MM.1S (cell line): ENCODE measurements around the gene TSHZ2.

Source experiments
- DNase-seq: peaks from one replicate; pipeline ENCODE4 v3.0.0-alpha.2; 2015
- H2AFZ ChIP-seq: fragments of 300-600 bp; sonication (generic); 2 replicates; pipeline ENCODE4 v1.6.0; 2016; ENCODE audit warnings: antibody characterized with exemption, low read length
- H3F3A ChIP-seq: fragments of 300-600 bp; sonication (generic); 2 replicates; pipeline ENCODE4 v1.6.1; 2016; ENCODE audit warnings: mild to moderate bottlenecking, antibody characterized with exemption, low read length, moderate library complexity, mixed read lengths; ENCODE audit not compliant: insufficient read depth
- H3K27ac ChIP-seq: fragments of 300-600 bp; sonication (generic); 2 replicates; pipeline ENCODE4 v1.5.1; 2016; ENCODE audit warnings: mild to moderate bottlenecking, low read length
- H3K27me3 ChIP-seq: fragments of 300-600 bp; sonication (generic); replicated peaks from 2 replicates; pipeline ENCODE4 v1.6.0; 2016; ENCODE audit warnings: low read length; ENCODE audit not compliant: insufficient read depth
- H3K36me3 ChIP-seq: fragments of 300-600 bp; sonication (generic); replicated peaks from 2 replicates; pipeline ENCODE4 v1.6.1; 2016; ENCODE audit warnings: mild to moderate bottlenecking, low read length, mixed read lengths; ENCODE audit not compliant: insufficient read depth
- H3K4me1 ChIP-seq: fragments of 300-600 bp; sonication (generic); 2 replicates; pipeline ENCODE4 v1.6.1; 2016; ENCODE audit warnings: low read length, mixed read lengths
- H3K4me2 ChIP-seq: fragments of 300-600 bp; sonication (generic); 2 replicates; pipeline ENCODE4 v1.6.0; 2016; ENCODE audit warnings: low read depth, low read length
- H3K4me3 ChIP-seq: fragments of 300-600 bp; sonication (generic); 2 replicates; pipeline ENCODE4 v1.5.1; 2016; ENCODE audit warnings: low read length, mixed read lengths
- H3K79me2 ChIP-seq: fragments of 300-600 bp; sonication (generic); 2 replicates; pipeline ENCODE4 v1.6.1; 2016; ENCODE audit warnings: mixed run types, low read length, mixed read lengths
- H3K9ac ChIP-seq: fragments of 300-600 bp; sonication (generic); 2 replicates; pipeline ENCODE4 v1.6.1; 2016; ENCODE audit warnings: low read length, mixed read lengths
- H3K9me2 ChIP-seq: fragments of 300-600 bp; sonication (generic); replicated peaks from 2 replicates; pipeline ENCODE4 v1.6.1; 2016; ENCODE audit warnings: mild to moderate bottlenecking, low read length, mixed read lengths; ENCODE audit not compliant: insufficient read depth
- H3K9me3 ChIP-seq: fragments of 300-600 bp; sonication (generic); replicated peaks from 2 replicates; pipeline ENCODE4 v1.6.1; 2016; ENCODE audit warnings: mild to moderate bottlenecking, low read length, mixed read lengths; ENCODE audit not compliant: insufficient read depth
- H4K20me1 ChIP-seq: fragments of 300-600 bp; sonication (generic); 2 replicates; pipeline ENCODE4 v1.6.1; 2016; ENCODE audit warnings: mild to moderate bottlenecking, low read length, moderate library complexity, mixed read lengths; ENCODE audit not compliant: insufficient read depth
- EZH2 ChIP-seq: fragments of 300-600 bp; sonication (generic); optimal IDR thresholded peaks from 2 replicates; pipeline ENCODE3; 2017; ENCODE audit warnings: low read depth, mild to moderate bottlenecking, antibody characterized with exemption, low read length, mixed read lengths
- EZH2phosphoT487 ChIP-seq: fragments of 300-600 bp; sonication (generic); IDR thresholded peaks from 2 replicates; pipeline ENCODE4 v1.6.1; 2018; ENCODE audit warnings: antibody characterized with exemption, low read length
- TF ChIP-seq, protein P1 (sequence below): fragments of 300-600 bp; sonication (generic); IDR thresholded peaks from 2 replicates; pipeline ENCODE4 v1.5.1; 2016; ENCODE audit warnings: antibody characterized with exemption, low read length, mixed read lengths

The TSHZ2 gene

DNA sequence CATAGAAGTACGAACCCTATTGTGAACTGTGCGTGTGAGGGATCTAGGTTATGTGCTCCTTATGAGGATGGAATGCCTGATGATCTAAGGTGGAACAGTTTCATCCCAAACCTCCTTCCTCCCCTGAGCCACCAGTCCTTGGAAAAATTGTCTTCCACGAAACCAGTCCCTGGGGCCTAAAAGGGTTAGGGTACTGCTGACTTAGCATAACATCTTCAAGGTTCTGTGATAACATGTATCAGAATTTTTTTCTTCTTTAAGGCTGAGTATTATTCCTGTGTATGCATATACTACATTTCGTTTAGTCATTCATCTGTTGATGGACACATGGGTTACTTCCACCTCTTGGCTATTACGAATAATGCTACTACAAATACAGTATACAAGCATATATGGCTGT, 80.2 kb downstream of the TSHZ2 start:
- Histone ChIP-seq H3K36me3 (no peaks in the 10 kb centered on the region), H4K20me1 (no peaks in the 10 kb centered on the region), H3F3A (no peaks in the 10 kb centered on the region), H3K4me3 (no peak overlapping the region), H3K9ac (no peak overlapping the region), H3K27me3 (no peaks in the 10 kb centered on the region), H3K79me2 (no peaks in the 10 kb centered on the region), H3K27ac (no peak overlapping the region), H3K4me2 (no peak overlapping the region), H3K9me3 (no peaks in the 10 kb centered on the region), H2AFZ (no peak overlapping the region), H3K4me1 (no peaks in the 10 kb centered on the region), H3K9me2 (no peaks in the 10 kb centered on the region)
- TF ChIP-seq, protein P1, sequence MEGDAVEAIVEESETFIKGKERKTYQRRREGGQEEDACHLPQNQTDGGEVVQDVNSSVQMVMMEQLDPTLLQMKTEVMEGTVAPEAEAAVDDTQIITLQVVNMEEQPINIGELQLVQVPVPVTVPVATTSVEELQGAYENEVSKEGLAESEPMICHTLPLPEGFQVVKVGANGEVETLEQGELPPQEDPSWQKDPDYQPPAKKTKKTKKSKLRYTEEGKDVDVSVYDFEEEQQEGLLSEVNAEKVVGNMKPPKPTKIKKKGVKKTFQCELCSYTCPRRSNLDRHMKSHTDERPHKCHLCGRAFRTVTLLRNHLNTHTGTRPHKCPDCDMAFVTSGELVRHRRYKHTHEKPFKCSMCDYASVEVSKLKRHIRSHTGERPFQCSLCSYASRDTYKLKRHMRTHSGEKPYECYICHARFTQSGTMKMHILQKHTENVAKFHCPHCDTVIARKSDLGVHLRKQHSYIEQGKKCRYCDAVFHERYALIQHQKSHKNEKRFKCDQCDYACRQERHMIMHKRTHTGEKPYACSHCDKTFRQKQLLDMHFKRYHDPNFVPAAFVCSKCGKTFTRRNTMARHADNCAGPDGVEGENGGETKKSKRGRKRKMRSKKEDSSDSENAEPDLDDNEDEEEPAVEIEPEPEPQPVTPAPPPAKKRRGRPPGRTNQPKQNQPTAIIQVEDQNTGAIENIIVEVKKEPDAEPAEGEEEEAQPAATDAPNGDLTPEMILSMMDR: no peak
- no peak for TF ChIP-seq EZH2
- TF ChIP-seq EZH2phosphoT487: no peak
- no peak for DNase-seq

DNA sequence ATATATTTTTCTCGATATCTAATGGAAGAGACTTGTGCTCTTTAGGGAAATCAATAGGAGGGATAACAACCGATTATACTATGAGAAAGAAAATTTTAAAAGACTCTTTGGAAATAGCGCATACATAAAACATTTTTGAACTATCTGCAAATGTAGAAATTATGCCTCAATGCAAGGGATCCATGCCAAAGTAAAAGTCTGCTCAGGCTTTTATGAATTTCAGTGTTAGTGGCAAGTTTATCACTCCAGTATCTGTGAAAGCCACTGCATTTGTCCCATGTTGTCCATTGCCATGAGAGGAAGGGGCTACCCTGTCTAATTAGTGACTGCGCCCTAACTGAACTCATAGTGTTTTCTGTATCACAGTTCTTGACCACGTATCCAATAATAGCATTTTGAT, 81.4 kb downstream of the TSHZ2 start:
- H3K4me1 ChIP-seq: no peaks in the 10 kb centered on the region
- DNase-seq: no peak
- H3K9me3 ChIP-seq: no peaks in the 10 kb centered on the region
- H3K27ac ChIP-seq: no peak overlapping the region
- H3F3A ChIP-seq: no peaks in the 10 kb centered on the region
- H3K27me3 ChIP-seq: no peaks in the 10 kb centered on the region
- no peak overlapping the region for H3K4me3 ChIP-seq
- H2AFZ ChIP-seq: no peak overlapping the region
- TF ChIP-seq, protein P1: no peak
- TF ChIP-seq EZH2: no peak
- TF ChIP-seq EZH2phosphoT487: no peak
- no peaks in the 10 kb centered on the region for H4K20me1 ChIP-seq
- no peaks in the 10 kb centered on the region for H3K36me3 ChIP-seq
- H3K9ac ChIP-seq: no peak overlapping the region
- no peaks in the 10 kb centered on the region for H3K79me2 ChIP-seq
- no peaks in the 10 kb centered on the region for H3K9me2 ChIP-seq
- no peak overlapping the region for H3K4me2 ChIP-seq

DNA sequence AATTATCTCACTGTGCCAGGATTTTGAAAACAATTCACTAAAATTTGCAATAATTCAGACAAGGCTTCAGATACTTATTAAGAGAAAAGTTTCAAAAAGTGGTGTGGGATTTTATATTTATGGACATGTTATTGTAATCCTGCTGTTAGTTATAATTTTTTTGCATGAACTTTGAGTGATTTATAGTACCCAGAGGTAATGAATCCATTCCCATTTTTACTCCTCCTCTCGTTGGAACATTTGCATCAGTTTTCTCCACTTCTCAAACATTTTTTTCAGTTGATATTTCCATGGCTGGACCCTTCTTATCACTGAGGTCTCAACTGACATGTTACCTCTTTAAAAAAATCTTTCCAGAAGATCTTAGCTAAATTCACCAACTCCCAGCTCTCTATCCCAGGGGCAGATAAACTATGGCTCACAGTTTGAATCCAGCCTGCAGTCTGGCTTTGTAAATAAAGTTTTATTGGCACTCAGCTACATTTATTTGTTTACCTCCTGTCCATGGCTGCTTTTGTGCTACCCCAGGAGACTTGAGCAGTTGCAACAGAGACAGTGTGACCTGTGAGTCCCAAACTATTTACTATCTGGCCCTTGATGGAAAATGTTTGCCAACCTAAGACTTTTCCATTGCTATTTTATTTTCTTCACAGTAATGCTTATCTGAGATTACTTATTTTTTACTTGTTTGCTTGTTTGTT, 83.4 kb downstream of the TSHZ2 start:
- no peaks in the 10 kb centered on the region for H3K27me3 ChIP-seq
- H3K79me2 ChIP-seq: no peaks in the 10 kb centered on the region
- H3K9me3 ChIP-seq: no peaks in the 10 kb centered on the region
- no peaks in the 10 kb centered on the region for H3K4me1 ChIP-seq
- no peaks in the 10 kb centered on the region for H3K9me2 ChIP-seq
- H3K4me3 ChIP-seq: no peak overlapping the region
- TF ChIP-seq EZH2phosphoT487 (no peak), EZH2 (no peak)
- TF ChIP-seq, protein P1: no peak
- H3K9ac ChIP-seq: no peak overlapping the region
- H3K36me3 ChIP-seq: no peaks in the 10 kb centered on the region
- no peak overlapping the region for H3K27ac ChIP-seq
- H2AFZ ChIP-seq: no peak overlapping the region
- no peaks in the 10 kb centered on the region for H4K20me1 ChIP-seq
- DNase-seq: no peak
- H3F3A ChIP-seq: no peaks in the 10 kb centered on the region
- no peak overlapping the region for H3K4me2 ChIP-seq
